GM19023 (cell line): ENCODE results near the gene BCAP31.

Source experiments
- ATAC-seq: cut with Tn5 transposase; IDR thresholded peaks from one replicate; pipeline ENCODE4 v1.9.1; 2021; ENCODE audit warnings: mild to moderate bottlenecking, moderate library complexity; ENCODE audit not compliant: unreplicated experiment

Gene BCAP31

DNA sequence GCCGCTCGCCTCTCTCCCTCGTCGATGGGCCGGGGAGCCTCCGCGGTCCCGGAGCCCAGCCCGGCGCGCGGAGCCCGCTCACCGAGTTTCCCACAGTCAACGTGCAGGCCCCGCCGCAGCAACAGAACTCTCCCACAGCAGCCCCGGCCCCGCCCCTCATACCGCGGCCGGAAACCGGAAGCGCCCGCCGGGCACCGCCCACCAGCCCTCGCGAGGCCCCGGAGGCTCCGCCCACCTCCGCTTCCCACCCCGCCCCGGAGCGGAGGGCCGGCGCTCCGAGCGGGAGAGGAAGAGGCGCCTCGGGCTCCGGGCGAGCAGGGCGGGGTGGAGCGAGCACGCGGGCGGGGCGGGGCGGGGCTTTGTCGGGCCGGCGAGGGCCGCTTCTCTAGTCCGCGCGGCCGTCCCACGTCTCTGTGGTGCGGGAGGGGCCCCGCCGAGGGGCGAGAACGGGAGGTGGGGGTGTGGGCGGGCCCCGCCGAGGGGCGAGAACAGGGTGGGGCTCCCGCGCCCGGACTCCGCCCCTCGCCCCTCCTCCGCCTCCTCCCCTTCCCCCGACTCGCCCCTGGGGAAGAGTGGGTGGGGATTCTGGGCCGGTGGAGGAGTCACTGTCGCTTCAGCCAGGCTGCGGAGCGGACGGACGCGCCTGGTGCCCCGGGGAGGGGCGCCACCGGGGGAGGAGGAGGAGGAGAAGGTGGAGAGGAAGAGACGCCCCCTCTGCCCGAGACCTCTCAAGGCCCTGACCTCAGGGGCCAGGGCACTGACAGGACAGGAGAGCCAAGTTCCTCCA lies at the start of gene BCAP31, which contains the start of gene ABCD1:
Gene BCAP31, minus strand, starts transcription at position 136 of the 787 bp plus-strand sequence. CDS start 1,143 bp downstream, outside the sequence.
Gene ABCD1, plus strand, starts transcription at position 605 of the 787 bp plus-strand sequence. CDS start 411 bp downstream, outside the sequence.
- ATAC-seq, result peak; percentile 52

DNA sequence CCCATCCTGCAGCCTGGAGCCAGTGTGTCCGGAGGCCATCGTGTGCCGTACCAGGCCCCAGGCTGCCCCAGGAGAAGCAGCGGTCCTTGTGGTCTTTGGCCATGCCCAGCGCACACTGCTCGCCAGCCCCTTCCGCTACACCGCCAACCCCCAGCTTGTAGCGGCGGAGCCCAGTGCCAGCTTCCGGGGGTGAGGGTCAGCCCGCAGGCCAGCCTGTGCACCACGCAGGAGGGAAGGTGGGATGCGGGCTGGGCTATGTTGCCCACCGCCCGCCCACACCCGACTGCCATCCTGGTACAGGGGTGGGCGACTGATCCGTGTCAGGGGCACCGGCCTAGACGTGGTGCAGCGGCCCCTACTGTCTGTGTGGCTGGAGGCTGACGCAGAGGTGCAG lies 49.0 kb upstream of the BCAP31 start:
- no peak for ATAC-seq

DNA sequence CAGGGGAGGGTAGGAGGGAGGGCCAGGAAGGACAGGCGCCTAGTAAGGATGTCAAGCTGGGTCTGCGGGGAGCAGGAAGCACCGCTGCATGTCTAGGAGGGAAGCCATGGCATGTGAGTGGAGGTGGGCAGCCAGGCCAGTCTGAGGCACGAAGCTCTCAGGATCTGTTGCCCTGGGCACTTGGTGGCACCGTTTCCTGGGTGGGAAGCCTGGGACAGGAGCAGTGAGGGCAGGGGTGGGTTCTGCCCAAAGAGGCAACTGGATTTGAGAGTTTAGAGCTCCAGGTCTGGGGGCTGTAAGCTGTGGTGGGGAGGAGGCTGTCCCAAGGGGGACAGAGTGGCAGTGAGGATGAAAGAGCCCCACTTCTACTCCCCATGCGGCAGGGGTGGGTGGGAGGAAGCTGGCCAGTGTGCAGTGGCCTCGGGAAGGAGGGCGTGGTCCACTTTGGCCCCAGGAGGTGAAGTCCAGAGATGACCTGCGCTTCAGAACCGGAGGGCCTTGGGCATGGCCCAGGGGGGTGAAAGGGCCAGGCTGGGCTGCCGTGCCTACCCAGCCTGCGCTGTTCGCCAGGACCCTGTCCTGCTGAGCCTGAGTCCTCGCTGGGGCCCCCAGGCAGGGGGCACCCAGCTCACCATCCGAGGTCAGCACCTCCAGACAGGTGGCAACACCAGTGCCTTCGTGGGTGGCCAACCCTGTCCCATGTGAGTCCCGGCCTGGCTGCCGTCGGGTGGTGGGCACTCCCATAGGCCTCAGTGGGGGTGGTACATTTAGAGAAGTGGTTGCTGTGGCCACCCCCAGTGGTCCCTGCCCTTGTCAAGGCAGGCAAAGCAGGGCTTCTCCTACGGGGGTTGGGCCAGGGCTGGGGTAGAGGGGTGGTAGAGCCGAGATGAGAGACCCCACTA lies 48.4 kb upstream of the BCAP31 start:
- ATAC-seq, result no peak

DNA sequence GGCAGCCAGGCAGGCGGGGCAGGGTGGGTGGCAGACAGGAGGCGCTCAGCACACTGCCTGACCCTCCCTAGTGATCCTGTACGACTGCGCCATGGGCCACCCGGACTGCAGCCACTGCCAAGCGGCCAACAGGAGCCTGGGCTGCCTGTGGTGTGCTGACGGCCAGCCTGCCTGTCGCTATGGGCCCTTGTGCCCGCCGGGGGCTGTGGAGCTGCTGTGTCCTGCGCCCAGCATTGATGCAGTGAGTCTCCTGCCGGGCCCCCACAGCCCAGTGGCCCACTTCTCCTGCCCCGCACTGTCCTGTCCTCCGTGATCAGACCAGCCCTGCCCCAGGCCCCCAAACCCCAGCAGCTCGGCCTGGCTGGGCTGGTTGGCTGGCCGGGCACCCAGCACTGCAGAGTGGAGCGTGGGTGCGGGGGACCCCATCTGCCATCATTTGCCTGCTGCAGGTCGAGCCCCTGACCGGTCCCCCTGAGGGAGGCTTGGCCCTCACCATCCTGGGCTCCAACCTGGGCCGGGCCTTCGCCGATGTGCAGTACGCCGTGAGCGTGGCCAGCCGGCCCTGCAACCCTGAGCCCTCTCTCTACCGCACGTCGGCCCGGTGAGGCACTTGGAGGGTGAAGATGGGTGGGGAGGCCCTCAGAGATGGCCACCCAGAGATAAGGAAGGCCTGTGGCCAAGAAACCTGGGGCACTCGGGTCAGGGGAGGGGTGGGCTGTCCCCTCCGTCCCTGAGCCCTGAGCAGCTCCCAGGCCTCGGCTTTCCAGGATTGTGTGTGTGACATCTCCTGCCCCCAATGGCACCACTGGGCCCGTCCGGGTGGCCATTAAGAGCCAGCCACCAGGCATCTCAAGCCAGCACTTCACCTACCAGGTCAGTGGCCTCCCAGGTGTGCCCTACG lies 47.5 kb upstream of the BCAP31 start:
- no peak for ATAC-seq

DNA sequence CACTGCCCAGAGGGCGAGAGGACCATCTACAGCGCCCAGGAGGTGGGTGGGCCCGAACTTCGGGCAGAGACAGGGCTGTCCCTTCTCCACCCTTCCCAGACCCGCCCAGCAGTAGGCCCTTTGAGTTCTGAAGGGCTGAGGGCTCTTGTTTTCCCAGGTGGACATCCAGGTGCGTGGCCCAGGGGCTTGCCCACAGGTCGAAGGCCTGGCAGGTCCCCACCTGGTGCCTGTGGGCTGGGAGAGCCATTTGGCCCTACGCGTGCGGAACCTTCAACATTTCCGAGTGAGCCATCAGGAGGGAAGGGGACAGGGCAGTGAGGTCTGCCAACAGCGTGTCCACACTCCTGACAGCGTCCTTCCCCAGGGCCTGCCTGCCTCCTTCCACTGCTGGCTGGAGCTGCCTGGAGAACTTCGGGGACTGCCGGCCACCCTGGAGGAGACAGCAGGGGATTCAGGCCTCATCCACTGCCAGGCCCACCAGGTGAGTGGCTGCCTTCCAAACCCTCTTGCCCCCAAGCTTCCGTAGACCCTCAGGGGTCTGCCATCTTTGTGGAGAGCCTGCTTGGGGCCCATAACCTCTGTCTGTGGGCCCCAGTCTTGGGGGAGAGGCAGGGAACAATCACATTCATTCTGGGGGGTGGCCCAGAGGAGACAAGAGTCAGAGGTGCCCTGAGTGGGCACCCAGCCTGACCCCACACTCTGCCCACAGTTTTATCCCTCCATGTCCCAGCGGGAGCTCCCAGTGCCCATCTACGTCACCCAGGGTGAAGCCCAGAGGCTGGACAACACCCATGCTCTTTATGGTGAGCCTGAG lies 46.6 kb upstream of the BCAP31 start:
- no peak for ATAC-seq

DNA sequence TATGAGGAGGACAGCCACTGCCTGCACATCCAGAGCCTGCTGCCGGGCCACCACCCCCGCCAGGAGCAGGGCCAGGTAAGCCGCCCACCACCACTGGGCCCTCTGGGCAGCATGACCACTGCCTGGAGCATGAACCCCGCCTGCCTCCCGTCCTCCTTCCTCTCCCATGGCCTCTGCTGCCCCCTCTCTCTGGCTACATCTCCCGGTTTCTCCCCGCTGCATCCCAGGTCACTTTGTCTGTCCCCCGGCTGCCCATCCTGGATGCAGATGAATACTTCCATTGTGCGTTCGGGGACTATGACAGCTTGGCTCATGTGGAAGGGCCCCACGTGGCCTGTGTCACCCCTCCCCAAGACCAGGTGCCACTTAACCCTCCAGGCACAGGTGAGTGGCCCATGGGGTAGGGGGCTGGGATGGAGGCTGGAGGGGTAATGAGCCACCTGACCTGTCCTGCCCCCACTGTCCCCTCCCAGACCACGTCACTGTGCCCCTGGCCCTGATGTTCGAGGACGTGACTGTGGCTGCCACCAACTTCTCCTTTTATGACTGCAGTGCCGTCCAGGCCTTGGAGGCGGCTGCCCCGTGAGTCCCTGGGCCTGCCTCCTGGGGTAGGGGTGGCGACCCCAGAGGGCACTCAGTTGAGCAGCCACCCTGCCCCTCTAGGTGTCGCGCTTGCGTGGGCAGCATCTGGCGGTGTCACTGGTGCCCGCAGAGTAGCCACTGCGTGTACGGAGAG lies 45.8 kb upstream of the BCAP31 start:
- no peak for ATAC-seq

DNA sequence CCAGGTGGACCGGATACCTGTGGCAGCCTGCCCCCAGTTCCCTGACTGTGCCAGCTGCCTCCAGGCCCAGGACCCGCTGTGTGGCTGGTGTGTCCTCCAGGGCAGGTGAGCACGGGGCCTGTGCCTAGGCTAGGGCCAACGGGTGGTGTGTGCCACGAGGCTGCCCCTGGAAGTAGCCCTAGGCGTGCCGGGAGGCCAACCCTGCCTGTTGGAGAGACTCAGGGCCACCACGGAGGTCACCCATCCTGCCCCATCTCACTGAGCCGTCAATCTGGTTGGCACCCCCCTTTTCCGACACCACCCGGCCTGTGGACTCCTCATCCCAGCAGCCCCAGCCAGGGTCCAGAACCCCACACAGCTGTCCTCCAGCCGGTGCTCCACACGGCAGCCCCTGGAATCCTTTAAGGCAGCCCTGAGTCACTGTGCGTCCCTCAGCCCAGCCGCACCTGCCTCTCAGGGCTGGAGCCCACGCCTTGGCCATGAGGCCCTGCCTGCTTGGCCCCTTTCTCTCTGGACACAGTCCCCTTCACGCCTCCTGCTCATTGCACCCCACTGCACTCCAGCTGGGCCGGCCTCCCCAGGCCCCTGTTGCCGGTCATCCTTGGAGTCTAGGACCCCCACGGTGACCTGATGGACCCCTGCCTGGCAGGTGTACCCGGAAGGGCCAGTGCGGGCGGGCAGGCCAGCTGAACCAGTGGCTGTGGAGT lies 45.1 kb upstream of the BCAP31 start:
- no peak for ATAC-seq

DNA sequence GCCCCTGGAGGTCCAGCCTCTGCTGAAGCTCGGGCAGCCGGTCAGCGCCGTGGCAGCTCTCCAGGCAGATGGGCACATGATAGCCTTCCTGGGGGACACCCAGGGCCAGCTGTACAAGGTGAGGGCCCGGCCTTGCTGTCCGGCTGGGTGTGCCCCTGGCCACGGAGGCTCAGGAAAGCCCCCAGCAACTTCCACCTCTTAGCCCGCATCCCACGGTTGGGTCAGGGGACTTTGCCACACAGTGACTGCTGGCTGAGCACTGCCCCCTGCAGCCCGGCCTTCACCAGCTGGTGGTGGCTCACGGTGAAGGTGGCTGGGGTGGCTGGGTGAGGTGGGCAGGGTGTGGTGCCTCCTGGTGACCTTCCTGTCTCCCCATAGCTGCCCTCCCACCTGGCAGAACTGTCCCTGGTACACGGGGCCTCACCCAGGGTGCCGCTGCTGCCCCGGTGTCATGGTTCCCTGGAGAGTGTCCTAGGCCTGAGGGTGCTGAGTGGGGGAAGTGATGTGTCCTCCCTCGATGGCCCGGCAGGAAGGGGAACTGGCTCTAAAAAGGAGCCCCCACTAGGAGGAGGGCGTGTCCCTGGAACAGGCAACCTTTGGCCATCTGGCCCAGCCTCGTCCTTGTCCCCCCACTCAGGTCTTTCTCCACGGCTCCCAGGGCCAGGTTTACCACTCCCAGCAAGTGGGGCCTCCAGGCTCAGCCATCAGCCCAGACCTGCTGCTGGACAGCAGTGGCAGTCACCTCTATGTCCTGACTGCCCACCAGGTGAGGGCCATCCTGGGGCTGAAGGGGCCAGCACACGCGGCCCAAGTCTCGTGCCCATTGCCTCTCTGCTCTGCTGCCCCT lies 44.3 kb upstream of the BCAP31 start:
- no peak for ATAC-seq

DNA sequence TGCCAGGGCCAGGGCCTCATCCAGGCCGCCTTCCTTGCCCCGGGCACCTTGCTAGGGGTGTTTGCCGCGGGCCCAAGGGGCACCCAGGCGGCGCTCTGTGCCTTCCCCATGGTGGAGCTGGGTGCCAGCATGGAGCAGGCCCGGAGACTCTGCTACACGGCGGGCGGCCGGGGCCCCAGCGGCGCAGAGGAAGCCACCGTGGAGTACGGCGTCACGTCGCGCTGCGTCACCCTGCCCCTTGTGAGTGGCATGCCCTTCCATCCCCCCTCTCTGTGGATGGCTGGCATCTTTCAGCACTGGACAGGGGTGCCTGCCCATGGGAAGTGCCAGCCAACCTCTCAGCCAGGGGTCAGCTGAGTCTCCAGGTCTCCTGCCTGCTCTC lies 43.5 kb upstream of the BCAP31 start:
- ATAC-seq, result no peak

DNA sequence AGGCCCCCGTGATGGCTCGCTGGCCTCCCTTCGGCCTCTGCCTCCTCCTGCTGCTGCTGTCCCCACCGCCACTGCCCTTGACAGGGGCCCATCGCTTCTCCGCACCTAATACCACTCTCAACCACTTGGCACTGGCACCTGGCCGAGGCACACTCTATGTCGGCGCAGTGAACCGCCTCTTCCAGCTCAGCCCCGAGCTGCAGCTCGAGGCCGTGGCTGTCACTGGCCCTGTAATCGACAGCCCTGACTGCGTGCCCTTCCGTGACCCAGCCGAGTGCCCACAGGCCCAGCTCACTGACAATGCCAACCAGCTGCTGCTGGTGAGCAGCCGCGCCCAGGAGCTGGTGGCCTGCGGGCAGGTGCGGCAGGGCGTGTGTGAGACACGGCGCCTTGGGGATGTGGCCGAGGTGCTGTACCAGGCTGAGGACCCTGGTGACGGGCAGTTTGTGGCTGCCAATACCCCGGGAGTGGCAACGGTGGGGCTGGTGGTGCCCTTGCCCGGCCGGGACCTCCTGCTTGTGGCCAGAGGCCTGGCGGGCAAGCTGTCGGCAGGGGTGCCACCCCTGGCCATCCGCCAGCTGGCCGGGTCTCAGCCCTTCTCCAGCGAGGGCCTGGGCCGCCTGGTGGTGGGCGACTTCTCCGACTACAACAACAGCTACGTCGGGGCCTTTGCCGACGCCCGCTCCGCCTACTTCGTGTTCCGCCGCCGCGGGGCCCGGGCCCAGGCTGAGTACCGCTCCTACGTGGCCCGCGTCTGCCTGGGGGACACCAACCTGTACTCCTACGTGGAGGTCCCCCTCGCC lies 42.9 kb upstream of the BCAP31 start:
- ATAC-seq, result no peak

DNA sequence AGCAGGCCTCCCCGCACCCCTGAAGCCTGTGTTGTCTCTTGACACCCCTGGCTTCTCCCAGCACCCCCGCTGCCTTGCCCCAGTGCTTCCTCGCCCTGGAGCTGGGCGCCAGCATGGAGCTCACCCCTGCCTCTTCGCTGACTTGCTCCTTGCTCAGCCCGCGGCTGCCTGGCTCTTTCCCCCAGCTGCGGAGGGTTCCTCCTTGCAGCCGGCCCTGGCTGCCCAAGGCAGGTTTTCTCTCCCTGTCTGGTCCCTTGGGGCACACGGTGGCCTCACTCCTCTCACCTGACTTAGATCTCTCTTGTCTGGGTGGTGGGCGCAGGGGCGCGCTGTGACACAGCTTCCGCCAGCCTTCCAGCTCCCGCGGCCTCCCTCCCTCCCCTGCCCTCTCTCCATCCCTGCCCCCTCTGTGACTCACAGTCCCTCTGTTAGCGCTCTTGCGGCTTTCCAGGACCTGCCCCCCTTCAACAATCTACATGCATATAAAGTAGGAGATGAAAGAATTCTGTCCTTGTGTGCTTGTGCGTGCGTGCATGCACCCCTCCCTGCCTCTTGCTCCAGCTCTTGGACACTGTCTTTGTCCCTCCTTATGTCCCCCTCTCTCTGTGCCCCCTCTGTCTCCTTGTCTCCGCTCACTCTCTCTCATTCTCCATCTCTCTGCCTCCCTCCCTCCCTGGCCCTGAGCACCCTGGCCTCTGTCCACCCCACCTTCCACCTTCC lies 42.1 kb upstream of the BCAP31 start:
- no peak for ATAC-seq

DNA sequence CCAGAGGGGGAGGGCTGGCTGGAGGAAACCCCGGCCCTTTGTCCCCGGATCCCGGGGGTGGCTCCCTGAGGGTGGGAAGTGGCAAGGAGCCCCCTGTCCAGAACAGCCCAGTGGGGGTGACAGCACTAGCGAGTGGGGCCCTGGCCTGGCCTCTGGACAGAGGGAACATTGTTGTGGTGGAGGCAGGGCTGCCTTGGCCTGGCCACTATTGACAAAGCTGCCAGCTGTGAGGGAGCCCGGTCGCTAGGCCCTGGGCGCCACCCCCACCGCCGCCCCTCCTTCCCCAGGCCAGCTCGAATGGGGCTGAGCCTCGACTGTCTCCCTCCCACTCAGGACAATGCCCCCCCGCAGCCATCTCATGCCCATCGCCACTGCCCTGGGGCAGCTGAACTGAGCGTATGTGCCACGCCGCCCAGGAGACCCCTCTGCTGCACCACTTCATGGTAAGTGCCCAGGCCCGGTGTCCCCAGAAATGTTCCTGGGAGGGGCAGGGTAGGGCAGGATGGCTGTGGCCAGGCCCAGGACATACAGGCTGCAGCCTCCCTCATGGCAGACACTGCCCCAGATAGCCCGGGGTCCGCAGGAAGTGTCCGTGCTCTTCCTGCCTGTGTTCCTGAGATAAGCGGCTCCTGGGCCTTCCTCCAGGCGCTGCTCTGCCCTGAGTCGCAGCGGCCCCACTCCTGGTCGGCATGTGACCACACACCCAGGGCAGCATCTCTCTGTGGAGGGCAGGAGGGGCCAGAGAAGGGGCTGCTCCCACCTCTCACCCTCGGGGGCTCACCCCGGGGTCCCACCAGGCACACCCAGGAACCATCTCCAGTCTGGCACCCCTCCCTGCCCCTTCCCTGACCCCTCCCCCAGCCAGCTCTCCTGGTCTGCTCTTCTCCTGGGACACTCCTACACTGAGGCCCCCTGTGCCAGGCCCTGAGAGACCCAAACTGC lies 41.2 kb upstream of the BCAP31 start:
- ATAC-seq, result no peak

DNA sequence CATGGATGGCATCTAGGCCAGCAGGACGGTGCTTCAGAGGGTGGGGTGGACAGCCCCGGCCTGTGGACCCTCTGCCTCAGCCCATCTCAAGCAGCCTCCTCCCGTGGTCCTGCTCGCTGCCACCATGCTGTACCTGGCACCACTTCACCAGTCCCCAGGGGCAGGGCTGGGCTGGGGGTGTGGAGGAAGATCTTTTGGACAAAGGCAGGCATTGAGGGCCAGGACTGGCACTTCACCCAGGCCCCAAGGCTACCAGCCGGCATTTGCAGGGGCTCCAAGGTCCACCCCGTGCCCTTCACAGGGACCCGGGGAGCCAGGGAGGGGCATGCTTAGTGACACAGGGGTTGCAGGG lies 40.6 kb upstream of the BCAP31 start:
- ATAC-seq, result no peak

DNA sequence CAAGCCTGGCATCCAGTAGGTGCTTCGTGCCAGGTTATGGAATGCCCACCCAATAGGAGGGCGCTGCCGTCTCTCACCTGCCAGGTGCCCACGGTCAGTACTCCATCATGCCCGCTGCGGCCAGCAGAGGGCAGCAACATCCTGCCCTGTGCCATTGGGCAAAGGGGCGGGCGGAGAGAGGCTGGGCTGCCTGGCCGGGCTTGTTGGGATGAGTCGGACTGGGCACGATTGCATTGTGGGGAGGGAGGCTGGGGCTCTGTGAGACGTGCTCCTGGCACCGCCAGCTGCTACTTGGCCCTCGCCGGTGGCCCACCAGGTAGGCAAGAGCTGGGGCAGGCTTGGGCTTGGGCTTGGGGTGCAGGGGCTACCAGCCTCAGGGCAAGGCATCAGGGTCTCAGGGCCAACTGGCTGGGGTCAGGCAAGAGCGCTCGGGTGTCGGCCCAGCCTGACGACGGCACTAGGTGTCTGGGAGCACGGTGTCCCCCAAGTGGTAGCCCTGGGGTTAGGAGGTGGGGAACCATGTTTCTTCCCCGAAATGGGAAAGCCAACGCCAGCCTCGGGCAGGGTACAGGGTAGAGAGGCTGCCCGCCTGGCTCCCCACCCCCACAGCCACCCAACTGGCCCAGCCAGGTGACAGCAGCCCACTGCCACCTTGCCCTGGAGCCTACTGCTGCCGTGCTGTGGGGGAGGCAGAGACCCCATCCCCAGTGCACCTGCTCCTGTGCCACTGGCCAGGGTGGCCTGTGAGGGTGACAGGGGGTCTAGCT lies 40.0 kb upstream of the BCAP31 start, which contains the start of gene PLXNB3:
Gene PLXNB3, plus strand, starts transcription at position 261 of the 767 bp plus-strand sequence. CDS start 1,287 bp downstream, outside the sequence.
- peak; percentile 76 for ATAC-seq
